Measurements from ENCODE around the gene ECSCR. TPM values are rescaled to one million over a fixed set of nuclear protein-coding genes. Genes with fewer than 3 reads are reported as not detected.

Gene ECSCR
- total and polyA plus RNA-seq, 2 donors (not counting 3 experiments of a cell fraction or from before 2014, with no cell fraction given): 365 to 1,085 TPM

DNA sequence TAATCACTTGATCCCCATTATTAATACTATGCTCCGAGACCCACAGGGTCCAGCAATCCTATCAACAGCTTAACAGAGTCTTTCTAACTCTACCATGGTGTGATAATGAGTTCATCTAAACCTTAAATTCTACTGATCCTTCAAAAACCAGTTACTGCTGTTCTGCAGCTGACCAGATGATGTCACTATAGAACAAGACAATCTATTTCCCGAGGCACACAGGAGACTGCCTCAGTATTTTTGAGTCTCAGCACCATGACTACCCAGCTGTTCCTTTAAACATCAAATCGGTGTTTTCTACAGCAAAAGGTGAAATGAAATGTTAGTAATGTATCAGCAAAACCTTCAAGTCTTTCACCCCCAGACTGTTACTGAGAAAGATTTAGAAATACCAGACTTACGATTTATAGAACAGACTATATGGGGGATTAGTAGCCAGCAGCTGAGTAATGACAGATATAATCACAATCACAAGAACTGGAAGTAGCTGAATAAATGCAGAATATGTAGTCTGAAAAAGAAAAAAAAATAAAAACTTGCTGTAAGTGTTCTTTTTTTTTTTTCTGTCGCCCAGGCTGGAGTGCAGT lies 40.1 kb downstream of the ECSCR start:
- ChIA-PET CTCF (interaction anchor here (0.6 to 9.0 kb wide), 45 partner anchors 8 to 856 kb away, joined by 3 to 191 read pairs (median 4); partner anchors contain the start of genes DNAJC18, ECSCR, STING1 and UBE2D2), POLR2A (interaction anchor here (0.6 to 1.3 kb wide), 4 partner anchors 40 to 181 kb away, joined by 3 to 6 read pairs (median 4); partner anchors contain the start of gene ECSCR)
- intact Hi-C loops (cut with micrococcal nuclease) (loop anchor here (1.0 to 5.0 kb wide), 6 partner anchors 37 to 345 kb away; partner anchors contain the start of gene UBE2D2), dilution Hi-C loops (cut with MboI; ENCODE audit: extremely low pct_ligation_motif_present, low sequenced_read_pairs) (no loop called here)
- H3K9ac ChIP-seq (replicated peaks; ENCODE audit: extremely low read depth, insufficient read depth, low read length): no peak overlapping the region
- peaks cover 11 to 24% of the 10 kb centered on the region in 2 experiments for H3K36me3 ChIP-seq (ENCODE audit: control insufficient read depth in 2 of 2, extremely low read depth in 1 of 2, insufficient read depth in 2 of 2, low read length in 2 of 2)
- H3K79me2 ChIP-seq (ENCODE audit: control insufficient read depth, insufficient read depth, low read length): no peaks in the 10 kb centered on the region
- FAIRE-seq (peak; percentile 97), DNase-seq (ENCODE audit: low read depth, low spot score) (peak; percentile 79)
- no peak overlapping the region for H3K4me2 ChIP-seq (ENCODE audit: insufficient read depth, low read length)
- TF ChIP-seq, protein P1, sequence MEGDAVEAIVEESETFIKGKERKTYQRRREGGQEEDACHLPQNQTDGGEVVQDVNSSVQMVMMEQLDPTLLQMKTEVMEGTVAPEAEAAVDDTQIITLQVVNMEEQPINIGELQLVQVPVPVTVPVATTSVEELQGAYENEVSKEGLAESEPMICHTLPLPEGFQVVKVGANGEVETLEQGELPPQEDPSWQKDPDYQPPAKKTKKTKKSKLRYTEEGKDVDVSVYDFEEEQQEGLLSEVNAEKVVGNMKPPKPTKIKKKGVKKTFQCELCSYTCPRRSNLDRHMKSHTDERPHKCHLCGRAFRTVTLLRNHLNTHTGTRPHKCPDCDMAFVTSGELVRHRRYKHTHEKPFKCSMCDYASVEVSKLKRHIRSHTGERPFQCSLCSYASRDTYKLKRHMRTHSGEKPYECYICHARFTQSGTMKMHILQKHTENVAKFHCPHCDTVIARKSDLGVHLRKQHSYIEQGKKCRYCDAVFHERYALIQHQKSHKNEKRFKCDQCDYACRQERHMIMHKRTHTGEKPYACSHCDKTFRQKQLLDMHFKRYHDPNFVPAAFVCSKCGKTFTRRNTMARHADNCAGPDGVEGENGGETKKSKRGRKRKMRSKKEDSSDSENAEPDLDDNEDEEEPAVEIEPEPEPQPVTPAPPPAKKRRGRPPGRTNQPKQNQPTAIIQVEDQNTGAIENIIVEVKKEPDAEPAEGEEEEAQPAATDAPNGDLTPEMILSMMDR (IDR thresholded peaks at IDR 0.05; ENCODE audit: extremely low read depth in 1 of 2, insufficient read depth in 1 of 2, low read depth in 1 of 2, low read length in 2 of 2): peak; percentile 63 to 81
- no peak for TF ChIP-seq JUN (IDR thresholded peaks at IDR 0.05; ENCODE audit: borderline replicate concordance, insufficient read depth, insufficient read length, low read depth)
- no peak for TF ChIP-seq GATA2 (IDR thresholded peaks at IDR 0.05; ENCODE audit: insufficient read depth, insufficient read length, low read depth, low read length)
- TF ChIP-seq EZH2 (IDR thresholded peaks at IDR 0.05; ENCODE audit: borderline replicate concordance, low read depth, low read length, severe bottlenecking): no peak
- no peak overlapping the region for H2AFZ ChIP-seq (ENCODE audit: low read depth, low read length)
- no peaks in the 10 kb centered on the region for H4K20me1 ChIP-seq (replicated peaks; ENCODE audit: control insufficient read depth, extremely low read depth, insufficient read depth, low read length)
- no peaks in the 10 kb centered on the region for H3K9me3 ChIP-seq (replicated peaks; ENCODE audit: control insufficient read depth, insufficient read depth, low read length)
- H3K27me3 ChIP-seq (ENCODE audit: control insufficient read depth in 2 of 2, insufficient read depth in 2 of 2, low read length in 2 of 2): no peaks in the 10 kb centered on the region
- no peaks in the 10 kb centered on the region for H3K9me1 ChIP-seq (replicated peaks; ENCODE audit: control insufficient read depth, extremely low read depth, insufficient read depth, low read length)
- no peak overlapping the region for H3K4me3 ChIP-seq (replicated peaks in 1 of 3; ENCODE audit: insufficient read depth in 1 of 3, low read depth in 1 of 3, low read length in 3 of 3)
- BruUV-seq (replicated peaks): no TSS peak
- H3K27ac ChIP-seq (ENCODE audit: insufficient read depth, low read depth, low read length): no peak overlapping the region
- H3K4me1 ChIP-seq (ENCODE audit: control insufficient read depth, extremely low read depth, insufficient read depth, low read length): peaks cover 25% of the 10 kb centered on the region
